ENCODE data around the gene FAM50A.

DNA sequence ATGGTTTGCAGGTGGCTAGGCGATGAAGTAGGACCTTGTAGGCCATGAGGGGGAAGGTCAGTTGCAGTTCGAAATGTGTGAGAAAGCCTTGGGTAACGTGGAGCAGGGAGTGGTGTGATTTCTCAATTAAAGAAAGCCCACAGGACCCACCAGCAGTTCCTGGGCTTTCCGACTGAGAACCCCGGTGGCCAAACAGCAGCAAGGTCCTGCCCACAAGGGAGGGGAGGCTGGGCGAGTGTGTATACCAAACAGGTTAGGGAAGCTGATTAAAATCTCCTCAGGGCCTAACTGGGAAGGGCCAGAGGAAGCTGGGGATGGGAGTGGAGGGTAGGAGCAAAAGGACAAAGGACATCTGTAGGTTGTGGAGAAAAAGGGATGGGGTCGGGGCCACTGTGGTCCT is 13.0 kb upstream of the FAM50A start:
- TF ChIP-seq, protein P1, sequence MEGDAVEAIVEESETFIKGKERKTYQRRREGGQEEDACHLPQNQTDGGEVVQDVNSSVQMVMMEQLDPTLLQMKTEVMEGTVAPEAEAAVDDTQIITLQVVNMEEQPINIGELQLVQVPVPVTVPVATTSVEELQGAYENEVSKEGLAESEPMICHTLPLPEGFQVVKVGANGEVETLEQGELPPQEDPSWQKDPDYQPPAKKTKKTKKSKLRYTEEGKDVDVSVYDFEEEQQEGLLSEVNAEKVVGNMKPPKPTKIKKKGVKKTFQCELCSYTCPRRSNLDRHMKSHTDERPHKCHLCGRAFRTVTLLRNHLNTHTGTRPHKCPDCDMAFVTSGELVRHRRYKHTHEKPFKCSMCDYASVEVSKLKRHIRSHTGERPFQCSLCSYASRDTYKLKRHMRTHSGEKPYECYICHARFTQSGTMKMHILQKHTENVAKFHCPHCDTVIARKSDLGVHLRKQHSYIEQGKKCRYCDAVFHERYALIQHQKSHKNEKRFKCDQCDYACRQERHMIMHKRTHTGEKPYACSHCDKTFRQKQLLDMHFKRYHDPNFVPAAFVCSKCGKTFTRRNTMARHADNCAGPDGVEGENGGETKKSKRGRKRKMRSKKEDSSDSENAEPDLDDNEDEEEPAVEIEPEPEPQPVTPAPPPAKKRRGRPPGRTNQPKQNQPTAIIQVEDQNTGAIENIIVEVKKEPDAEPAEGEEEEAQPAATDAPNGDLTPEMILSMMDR (IDR thresholded peaks at IDR 0.05) = no peak
- no peak for TF ChIP-seq POLR2A (IDR thresholded peaks at IDR 0.05)

Measured in esophagus squamous epithelium (tissue), 4 donors.